HuH-7 (cell line): ENCODE results near the gene DAGLA.

ENCODE experiments used
- DNase-seq: peaks from one replicate; pipeline ENCODE4 v3.0.0; 2011; ENCODE audit warnings: low spot score

Gene DAGLA

GRCh38 chr11:61690706-61691379 lies 10.7 kb downstream of the DAGLA start:
- DNase-seq: no peak

DNA sequence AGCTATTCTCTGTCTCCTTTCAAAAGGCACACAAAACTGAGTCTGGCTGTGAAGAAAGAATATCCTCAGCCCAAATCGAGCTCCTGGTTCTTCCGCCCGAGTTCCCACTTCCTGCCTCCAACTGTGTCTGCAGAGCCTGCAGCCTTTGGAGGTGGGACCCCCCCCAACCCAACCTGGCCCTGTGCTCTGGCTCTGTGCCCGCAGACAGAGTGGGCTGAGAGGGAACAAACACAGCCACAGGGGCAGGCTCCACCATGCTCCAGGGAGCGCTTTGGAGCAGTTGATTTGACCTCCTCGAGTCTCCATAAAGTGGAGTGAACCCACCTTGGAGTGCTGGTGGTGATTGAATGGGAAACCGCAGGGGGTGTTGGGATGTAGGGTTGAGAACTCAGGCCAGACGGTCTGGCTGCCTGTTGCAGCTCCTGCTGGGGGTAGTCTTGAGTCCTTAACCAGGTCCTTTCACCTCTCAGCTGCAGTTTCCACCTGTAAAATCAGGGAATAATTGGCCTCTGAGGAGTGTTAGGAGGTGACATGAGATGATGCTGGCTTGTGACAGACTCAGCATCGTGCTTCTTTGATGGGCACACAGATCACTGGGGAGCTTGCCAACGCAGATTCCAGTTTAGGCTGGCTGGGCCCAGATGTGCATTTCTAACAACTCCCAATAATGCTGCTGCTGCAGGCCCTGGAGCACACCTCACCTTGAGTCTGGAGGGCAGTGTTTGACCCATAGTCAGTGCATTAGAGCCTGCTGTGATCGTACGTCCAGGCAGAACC lies 11.4 kb downstream of the DAGLA start:
- DNase-seq: no peak

GRCh38 chr11:61693922-61694601 lies 13.9 kb downstream of the DAGLA start:
- DNase-seq: no peak

DNA sequence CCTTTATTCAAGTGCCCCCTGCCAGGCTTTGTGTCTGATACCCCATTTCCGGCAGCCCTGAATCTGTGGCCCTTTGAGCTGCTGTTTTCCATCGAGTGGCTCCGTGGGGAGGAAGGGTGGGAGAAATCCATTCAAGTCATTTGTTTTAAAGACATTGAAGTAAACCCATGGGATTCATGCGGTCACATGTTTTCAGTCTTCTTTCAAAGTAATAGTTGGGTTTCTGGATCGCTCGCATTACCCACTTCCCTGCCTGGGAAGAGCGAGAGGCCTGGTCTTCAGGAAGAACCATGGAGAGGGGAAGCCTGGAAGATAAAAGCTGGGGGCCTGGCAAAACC lies 14.4 kb downstream of the DAGLA start:
- DNase-seq: no peak

DNA sequence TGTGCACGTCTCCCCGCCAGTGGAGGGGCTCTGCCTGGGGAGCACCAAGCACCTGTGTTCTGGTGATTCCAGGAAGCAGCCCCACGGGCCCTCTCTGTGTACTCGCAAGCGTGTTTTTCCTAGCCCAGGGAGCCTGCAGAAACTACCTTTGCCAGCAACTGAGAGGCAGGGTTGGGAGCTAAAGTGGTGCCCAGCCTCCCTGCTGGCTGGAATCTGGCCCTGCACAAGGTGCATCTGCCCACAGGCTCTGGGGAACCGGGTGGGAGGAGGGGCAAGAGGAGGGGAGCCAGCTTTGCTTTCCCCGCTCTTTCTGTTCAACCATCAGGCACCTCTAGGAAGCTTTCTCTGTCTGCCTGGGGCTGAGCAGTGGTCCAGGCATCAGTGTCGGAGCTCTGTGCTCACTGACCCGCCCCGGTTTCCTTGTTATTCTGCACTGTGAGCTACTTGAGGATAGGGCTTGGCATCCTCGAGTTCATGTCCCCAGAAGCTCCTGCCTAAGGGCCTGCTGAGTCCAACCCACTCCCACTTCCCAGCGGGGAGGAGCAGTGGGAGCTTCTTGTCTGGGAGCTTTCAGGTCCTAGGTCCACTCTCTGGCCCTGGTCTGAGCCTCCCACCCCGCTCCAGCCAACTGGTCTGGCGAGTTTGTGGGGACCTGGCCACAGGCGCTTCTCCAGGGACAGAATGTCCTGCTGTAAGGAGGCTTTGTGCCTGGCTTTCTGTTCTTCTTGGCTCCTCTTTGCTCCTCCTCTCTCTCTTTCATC lies 14.9 kb downstream of the DAGLA start:
- DNase-seq: no peak

DNA sequence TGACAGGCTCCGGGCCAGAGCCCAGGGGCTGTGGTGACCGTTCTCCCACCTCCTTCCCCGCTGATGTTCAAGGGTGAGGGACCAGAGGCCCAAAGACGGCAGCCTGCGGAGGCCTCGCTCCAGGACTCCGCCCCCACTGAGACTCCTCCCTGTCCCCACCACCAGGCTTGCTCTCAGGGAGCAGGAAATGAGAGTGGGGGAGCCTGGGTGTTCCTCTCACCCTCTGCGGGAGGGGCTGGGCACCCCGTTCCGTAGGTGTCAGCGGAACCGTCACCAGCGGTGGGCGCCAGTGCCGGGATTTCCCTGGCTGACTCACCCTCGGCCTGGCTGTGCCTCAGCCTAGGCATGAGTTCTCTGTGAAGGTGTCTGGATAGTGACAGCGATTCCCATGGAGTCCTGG lies 15.7 kb downstream of the DAGLA start:
- no peak for DNase-seq

- DNase-seq: no peak
Observed at GRCh38 chr11:61696602-61697001, 16.4 kb downstream of the DAGLA start.

DNA sequence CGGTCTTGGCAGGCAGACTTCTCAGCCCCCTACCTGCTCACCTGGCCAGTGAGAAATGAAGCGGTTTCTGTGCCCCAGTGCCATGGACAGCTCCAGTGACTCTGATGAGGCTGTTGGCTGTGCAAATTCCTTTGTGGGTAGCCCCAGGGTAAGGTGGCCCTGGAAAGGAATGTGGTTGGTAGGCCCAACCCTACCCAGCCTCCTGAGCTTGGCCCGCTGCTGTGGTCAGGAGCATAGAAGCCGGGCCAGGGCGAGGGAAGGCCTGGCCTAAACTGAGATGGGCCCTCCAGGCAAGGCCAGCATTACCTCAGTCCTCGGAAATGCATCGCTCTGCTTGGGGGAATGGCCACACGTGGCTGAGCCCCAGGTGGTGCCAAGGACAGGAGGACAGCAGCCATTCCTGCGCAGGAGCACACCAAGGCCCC lies 16.9 kb downstream of the DAGLA start:
- DNase-seq: no peak

- no peak for DNase-seq
Observed at GRCh38 chr11:61697764-61698163, 17.6 kb downstream of the DAGLA start.

DNA sequence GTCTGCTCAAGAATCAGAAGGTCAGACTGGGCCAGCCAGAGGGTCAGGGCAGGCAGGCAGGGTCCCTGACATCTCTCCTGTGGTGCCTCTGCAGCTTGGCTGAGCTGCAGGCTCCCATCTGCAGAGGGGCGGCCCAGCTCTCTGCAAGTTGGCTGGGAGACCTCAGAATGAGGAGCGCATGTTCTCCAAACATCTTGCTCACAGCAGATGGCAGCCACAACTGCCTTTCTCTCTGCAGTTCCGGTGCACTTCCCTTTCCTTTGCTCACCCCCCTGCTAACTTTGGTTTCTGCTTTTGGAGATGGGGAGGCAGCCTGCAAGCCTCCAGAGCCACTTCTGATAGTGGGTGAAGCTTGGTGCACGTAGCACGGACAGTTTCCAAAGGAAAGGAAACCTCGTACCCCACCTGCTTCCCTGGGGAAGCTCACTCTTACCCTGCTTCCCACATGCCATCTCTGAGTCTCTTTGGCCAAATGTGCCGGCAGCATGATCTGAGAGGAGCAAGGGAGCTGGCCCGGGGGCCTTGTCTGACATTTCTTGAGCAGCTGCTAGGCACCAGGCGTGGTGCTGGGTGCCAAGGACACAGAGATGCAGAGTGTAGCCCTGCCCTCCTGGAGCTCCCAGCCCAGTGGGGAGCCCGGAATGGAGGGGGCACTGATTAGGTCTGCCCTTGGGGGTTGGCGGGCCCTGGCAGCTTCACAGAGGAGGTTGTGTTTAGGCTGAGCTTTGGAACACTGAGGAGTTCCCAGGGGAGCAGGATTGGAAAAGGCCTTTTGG lies 18.2 kb downstream of the DAGLA start:
- no peak for DNase-seq

DNA sequence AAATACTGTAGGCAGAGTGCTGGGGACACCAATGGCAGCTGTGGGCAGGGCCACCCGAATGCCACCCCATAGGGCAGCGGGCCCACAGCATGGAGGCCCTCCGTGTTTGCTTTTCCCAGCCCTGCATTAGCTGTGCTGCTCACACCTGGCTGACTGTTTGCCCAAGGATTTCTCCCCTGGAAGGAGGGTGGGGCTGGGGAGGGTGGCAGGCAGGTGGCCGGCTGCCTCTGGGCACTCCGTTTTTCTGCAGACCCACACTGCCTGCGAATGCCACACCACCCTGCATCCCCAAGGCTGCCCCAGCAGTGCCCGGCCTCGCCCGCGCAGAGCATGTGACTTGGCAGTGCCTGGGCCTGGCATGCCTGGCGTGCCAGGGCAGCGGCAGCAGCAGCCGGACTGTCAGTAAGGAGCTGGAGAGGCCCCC lies 19.6 kb downstream of the DAGLA start:
- DNase-seq: no peak

DNA sequence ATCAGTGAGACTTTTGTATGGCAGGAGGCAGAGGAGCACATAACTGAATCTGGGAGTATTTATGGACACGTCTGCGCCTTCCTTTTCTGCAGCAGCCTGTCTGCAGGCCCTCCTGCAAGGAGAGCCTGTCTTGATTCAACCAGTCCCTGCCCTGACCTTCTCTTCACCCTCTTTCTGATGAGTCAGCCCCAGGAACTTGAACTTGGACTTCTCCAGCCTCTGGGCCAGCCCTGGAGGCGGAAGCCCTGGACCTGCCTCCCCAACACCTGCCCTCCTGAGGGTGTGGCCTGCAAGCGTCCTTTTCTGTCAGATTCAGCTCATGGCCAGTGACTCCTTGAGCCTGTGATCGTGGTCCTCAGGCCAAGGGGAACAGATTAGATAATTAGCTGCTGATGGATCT lies 20.0 kb downstream of the DAGLA start:
- DNase-seq: no peak

- no peak for DNase-seq
Observed at GRCh38 chr11:61700720-61701119, 20.5 kb downstream of the DAGLA start.

GRCh38 chr11:61701242-61701886 lies 21.2 kb downstream of the DAGLA start:
- peak; percentile 87 for DNase-seq

GRCh38 chr11:61702701-61703312 lies 22.6 kb downstream of the DAGLA start:
- DNase-seq: no peak

GRCh38 chr11:61704838-61705237 lies 24.6 kb downstream of the DAGLA start:
- DNase-seq: no peak

DNA sequence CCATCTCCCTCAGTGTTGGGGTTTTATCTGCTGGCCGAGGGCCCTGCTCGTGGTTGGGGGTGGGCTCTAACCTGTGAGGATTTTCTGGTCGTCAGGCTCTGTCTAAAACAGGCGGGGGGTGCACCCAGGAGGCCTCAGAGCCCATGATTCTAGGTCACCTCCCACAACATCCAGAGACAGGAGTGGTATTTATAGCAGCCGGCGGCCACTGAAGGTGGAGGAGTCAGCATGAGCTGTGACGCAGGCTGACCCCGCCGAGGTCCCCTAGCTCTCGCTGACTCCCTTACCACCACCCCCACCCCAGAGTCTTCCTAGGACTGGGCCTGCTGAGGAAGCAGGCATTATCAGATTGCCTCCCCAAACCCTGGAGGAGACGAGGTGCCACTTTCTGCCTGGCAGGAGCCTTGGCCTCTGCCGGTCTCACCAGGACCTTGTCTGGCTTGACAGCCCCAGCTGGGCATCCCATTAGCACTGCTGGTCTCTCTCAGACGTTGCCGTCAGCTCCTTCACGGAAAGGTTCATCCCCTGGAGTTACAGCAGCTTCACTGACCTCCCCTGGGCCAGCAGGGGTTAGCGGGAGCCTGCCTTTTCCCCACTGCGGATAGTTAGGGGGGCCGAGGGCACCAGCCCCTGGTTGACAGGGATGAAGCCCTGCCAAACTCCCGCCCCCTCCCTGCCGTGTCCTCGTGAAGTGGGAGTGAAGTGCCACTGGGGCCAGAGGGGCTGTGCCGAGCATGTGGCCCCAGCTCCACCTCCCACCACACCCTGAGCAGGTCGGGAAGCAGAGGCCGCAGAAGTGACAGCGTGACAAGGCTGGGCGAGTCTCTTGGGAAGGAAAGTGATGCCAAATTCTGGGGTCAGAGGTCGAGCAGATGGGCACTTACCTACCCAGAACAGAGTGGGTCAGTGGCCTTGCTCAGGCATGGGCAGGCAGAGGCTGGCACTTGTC lies 26.5 kb downstream of the DAGLA start:
- DNase-seq: no peak

GRCh38 chr11:61707574-61707973 lies 27.4 kb downstream of the DAGLA start:
- DNase-seq: no peak

GRCh38 chr11:61709110-61709509 lies 28.9 kb downstream of the DAGLA start:
- DNase-seq: no peak

DNA sequence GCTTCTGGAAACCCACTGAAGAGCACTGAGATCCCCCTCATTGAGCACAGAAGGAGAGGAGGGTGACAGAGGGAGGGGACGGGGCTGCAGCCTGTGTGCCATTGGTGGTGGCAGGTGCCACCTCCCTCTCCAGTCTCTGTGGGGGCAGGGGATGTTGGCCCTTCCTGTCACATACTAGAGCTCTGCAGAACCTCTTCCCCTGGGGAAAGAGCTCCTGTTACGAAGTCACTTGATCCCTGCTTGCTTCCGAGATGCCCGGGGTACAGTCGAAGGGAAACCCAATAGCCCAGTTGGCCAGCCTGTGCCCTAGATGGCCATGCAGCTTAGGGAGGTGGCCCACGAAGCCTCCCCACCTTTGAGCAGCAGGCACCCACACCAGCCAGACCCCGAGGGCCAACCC lies 29.4 kb downstream of the DAGLA start:
- no peak for DNase-seq
